OCI-LY1 (cell line): Measurements from ENCODE around the gene PPT2.

Source experiments
- EZH2 ChIP-seq: fragments of 200-600 bp; sonication (generic), shearing (Covaris generic); IDR thresholded peaks from 2 replicates; pipeline ENCODE4 v1.8.0; 2017; ENCODE audit warnings: borderline replicate concordance, mixed run types, mild to moderate bottlenecking, antibody characterized with exemption, low read length, moderate library complexity, mixed read lengths
- TF ChIP-seq, protein P1 (sequence below): fragments of 200-600 bp; sonication (generic), shearing (Covaris generic); IDR thresholded peaks from 2 replicates; pipeline ENCODE4 v1.5.1; 2017; ENCODE audit warnings: mild to moderate bottlenecking, antibody characterized with exemption, low read length, moderate library complexity, mixed read lengths

DNA sequence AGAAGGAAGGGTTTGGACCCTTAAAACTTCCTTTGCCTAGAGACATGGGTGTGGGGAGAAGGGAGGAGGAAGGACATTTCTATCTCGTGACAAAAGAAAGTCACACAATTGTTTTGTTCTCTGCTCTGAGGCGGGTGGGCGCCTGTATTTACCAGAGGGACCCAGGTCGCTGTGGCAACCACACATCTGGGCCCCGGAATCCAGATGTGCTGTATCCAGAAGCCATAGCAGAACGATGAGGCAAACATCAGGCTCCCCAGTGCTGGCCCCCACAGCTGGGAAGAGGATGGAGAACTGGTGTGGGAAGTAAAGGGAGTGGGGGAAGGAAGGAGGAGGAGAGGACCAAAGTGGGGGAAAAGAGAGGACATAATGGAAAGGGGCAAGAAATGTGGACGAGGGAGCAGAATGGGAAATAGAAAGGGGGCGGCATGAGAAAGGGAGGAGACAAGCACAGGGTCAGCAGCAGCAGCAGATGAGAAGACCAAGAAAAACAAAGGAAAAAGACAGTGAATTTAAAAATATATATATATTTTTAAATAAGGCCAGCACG, 41.4 kb upstream of the PPT2 start:
- no peak for TF ChIP-seq EZH2
- TF ChIP-seq, protein P1, sequence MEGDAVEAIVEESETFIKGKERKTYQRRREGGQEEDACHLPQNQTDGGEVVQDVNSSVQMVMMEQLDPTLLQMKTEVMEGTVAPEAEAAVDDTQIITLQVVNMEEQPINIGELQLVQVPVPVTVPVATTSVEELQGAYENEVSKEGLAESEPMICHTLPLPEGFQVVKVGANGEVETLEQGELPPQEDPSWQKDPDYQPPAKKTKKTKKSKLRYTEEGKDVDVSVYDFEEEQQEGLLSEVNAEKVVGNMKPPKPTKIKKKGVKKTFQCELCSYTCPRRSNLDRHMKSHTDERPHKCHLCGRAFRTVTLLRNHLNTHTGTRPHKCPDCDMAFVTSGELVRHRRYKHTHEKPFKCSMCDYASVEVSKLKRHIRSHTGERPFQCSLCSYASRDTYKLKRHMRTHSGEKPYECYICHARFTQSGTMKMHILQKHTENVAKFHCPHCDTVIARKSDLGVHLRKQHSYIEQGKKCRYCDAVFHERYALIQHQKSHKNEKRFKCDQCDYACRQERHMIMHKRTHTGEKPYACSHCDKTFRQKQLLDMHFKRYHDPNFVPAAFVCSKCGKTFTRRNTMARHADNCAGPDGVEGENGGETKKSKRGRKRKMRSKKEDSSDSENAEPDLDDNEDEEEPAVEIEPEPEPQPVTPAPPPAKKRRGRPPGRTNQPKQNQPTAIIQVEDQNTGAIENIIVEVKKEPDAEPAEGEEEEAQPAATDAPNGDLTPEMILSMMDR: no peak
